Astrocyte of the cerebellum (primary cell): ENCODE results near the gene LMF2.

Experiments
- DNase-seq: peaks from one replicate; pipeline ENCODE4 v3.0.0-alpha.2; 2011; ENCODE audit warnings: low read depth
- H3K4me3 ChIP-seq: 2 replicates; pipeline ENCODE4 v1.5.1; 2011; ENCODE audit warnings: mild to moderate bottlenecking, low read depth, low read length, moderate library complexity
- in situ Hi-C: cut with HindIII; loops from 2 replicates; pipeline ENCODE4 v1.10.0; 2017; ENCODE audit warnings: low sequenced_read_pairs
- TF ChIP-seq, protein P1 (sequence below): IDR thresholded peaks from 2 replicates; pipeline ENCODE4 v1.5.1; 2012; ENCODE audit warnings: low read length, low read depth, moderate library complexity, mild to moderate bottlenecking; ENCODE audit errors: missing control alignments

LMF2 gene

GRCh38 chr22:50529416-50529896 is 22.0 kb upstream of the LMF2 start:
- TF ChIP-seq, protein P1, sequence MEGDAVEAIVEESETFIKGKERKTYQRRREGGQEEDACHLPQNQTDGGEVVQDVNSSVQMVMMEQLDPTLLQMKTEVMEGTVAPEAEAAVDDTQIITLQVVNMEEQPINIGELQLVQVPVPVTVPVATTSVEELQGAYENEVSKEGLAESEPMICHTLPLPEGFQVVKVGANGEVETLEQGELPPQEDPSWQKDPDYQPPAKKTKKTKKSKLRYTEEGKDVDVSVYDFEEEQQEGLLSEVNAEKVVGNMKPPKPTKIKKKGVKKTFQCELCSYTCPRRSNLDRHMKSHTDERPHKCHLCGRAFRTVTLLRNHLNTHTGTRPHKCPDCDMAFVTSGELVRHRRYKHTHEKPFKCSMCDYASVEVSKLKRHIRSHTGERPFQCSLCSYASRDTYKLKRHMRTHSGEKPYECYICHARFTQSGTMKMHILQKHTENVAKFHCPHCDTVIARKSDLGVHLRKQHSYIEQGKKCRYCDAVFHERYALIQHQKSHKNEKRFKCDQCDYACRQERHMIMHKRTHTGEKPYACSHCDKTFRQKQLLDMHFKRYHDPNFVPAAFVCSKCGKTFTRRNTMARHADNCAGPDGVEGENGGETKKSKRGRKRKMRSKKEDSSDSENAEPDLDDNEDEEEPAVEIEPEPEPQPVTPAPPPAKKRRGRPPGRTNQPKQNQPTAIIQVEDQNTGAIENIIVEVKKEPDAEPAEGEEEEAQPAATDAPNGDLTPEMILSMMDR: no peak
- no peak overlapping the region for H3K4me3 ChIP-seq
- in situ Hi-C loops: no loop called here
- DNase-seq: no peak

- DNase-seq: no peak
- TF ChIP-seq, protein P1: no peak
- no peak overlapping the region for H3K4me3 ChIP-seq
- in situ Hi-C loops: no loop called here
Observed at GRCh38 chr22:50528682-50529415, 21.3 kb upstream of the LMF2 start.

- H3K4me3 ChIP-seq: no peak overlapping the region
- TF ChIP-seq, protein P1: no peak
- in situ Hi-C loops: no loop called here
- DNase-seq: no peak
Observed at GRCh38 chr22:50527921-50528681, 20.6 kb upstream of the LMF2 start.

GRCh38 chr22:50526834-50527801 is 19.6 kb upstream of the LMF2 start:
- in situ Hi-C loops: no loop called here
- TF ChIP-seq, protein P1: no peak
- H3K4me3 ChIP-seq: peak overlapping the region; percentile 65
- no peak for DNase-seq

GRCh38 chr22:50526108-50526833 is 18.8 kb upstream of the LMF2 start:
- TF ChIP-seq, protein P1: peak; percentile 34
- in situ Hi-C loops: no loop called here
- DNase-seq: peak; percentile 19
- peak overlapping the region; percentile 65 for H3K4me3 ChIP-seq
